GM18507 (cell line): Measurements from ENCODE around the gene TLL2.

Experiments
- DNase-seq: peaks from one replicate; pipeline ENCODE4 v3.0.0; 2011; ENCODE audit warnings: low read depth; ENCODE audit not compliant: insufficient read length; ENCODE audit errors: extremely low spot score
- FAIRE-seq: peaks from 2 replicates; lab custom pipeline; 2011; peaks lifted over from hg19 to GRCh38; lab: Jason Lieb, UNC

TLL2 gene

DNA sequence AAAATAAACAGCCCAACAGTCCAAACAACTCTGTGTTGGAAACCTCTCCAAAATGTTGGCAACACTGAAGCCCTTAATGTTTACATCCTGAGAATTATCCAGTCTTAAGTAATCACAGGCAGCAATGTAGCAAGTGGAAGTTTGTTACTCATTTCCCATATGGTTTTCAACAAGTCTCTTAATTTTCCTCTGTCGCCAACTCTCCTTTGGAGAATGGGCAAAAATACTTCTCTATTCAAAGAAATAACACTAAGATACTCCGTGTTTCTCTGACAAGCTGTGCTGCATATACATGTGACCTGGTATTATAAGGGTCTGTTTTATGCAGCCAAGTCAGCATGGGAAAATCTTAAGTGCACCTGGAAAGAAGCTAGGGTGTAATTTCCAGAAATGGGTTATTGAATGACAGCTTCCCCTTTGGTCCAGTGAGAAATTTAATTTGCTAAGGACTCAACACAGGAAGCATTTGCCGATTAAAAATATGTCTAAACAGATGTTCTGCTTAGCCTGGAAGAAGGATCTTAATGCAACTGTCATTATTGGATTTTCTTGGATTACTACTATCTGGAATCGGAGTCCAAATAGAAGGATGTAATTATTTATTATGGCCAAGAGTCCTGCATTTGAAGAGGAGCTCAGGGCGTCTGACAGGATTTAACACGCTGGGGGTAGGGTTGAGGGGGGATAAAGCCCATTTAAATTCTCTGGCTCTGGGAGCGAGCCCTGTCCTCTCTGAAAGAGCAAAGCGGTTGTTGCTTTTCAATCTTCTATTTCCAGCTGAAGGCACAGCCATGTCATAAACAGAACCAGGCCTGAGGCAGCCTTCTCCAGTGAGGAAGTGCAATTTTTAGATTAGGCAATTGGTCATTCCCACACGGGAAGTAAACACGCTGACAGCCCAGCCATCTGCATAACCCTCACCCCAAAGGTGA, 73.1 kb downstream of the TLL2 start:
- DNase-seq (no peak), FAIRE-seq (no peak)

DNA sequence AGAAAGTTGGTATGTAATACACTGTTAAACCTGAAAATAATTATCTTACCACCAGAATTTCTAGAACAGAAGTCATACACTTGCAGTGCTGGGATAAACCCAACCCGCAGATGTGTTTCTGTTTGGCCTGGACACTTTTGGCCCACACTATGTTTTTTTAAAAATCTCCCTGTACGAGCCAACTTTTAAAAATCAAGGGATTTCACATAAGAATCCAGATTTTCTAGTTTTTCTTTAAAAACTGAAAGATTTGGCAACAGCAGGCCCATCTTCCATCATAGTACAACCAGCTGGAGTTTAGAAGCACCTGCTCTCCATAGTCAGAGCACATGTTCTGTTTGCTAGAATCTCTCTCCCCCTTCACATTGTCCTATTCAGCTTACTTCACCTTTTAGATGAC, 74.0 kb downstream of the TLL2 start:
- FAIRE-seq, result no peak
- no peak for DNase-seq

DNA sequence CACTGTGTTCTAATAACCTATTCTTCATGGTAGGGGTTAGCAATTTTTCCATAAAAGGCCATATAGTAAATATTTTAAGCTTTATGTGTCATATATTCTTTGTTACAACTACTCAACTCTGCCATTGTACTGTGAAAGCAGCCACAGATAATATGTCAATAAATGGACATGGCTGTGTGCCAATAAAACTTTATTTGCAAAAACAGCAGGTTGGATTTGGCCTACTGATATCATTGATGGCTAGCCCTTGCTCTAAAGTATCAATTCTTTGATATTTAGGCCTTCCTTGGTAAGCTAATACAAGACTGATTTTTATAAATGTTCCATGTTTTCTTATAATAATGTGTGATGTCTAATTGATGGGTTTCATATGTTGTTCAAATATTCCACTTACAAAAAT, 77.7 kb downstream of the TLL2 start:
- DNase-seq, result no peak
- no peak for FAIRE-seq

DNA sequence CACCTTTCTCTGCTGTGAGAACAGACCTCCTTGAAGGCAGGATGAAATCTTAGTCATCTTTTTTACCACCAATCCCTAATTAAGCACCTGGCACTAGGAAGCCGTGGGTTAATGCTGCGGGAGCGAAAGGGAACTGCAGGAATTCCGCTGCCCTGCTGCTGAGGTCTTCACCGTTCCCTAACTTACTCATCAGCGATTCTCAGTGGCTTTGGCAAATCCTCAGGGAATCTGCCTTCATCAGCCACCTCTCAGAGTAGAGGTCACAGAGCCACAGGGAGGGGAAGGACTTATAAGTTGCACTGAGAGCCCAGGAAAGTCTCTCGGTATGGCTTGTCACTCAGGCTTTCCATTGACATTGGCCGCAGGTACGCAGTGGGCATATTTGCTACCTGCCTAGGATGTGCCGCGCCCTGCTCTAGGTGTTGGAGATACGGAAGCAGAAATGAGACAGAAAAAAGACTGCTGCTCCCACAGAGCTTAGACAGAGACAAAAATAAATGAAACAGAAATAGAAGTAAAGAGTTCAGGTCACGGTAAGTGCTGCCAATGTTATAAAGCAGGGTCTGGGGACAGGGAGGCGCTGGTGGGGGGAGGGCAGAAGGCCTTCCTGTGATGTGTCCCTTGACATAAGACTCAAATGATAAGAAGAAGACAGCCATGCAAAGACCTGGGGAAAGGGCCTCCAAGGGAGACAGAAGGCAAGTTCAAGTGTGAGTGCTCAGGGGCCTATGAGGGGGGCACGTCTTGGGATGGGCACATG, 82.3 kb downstream of the TLL2 start:
- DNase-seq (no peak), FAIRE-seq (no peak)

DNA sequence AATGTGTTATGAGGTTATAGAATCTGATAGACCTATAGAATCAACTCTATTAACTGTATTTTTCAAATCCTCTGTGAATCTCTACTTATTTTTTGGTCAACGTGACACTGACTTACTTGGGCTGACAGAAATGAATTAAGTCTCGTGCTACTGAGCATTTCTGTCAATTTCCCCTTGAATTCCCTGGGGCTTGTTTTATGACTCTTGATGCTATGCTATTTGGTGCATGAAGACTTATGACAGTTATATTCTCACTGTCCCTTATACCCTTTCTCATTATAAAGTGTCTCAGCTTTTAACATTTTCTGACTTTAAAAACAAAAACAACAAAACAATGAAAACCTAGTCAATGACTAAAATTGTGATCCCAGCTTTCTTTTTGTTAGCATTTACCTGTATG, 86.4 kb downstream of the TLL2 start:
- DNase-seq (no peak), FAIRE-seq (no peak)

DNA sequence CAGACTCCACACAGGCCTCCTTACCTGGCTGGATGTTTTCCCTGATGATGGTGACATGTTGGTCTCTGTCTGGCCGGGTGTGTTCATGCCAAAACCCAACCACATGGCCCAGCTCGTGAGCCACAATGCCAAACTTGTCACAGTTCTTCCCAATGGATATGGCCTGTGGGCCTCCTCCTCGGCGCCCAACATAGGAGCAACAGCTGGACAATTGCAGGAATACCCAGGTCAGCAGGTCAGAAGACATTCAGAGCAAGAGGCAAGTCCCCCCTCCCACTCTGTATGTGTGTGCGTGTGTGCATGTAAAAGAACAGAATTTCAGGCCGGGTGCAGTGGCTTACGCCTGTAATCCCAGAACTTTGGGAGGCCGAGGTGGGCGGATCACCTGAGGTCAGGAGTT, 91.2 kb downstream of the TLL2 start:
- DNase-seq, result no peak
- FAIRE-seq, result no peak

DNA sequence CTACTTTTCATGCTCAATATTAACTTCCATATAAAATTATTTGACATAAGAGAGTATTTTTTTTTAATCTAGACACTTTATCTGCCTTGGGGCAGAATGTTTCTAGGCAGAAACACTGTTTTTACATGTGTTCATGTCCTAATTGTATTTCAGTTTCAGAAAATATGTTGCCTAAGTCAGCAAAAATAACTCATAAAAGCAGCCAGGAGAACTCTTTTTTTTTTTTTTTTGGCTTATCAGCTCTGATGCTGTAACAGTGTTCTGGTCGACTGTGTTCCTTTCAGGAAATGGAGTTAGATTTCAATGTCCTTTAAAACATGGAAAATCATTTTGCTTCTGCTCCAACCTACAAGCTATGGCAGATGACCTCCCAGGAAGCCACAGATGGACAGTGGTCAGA, 91.7 kb downstream of the TLL2 start:
- FAIRE-seq, result no peak
- DNase-seq, result no peak

DNA sequence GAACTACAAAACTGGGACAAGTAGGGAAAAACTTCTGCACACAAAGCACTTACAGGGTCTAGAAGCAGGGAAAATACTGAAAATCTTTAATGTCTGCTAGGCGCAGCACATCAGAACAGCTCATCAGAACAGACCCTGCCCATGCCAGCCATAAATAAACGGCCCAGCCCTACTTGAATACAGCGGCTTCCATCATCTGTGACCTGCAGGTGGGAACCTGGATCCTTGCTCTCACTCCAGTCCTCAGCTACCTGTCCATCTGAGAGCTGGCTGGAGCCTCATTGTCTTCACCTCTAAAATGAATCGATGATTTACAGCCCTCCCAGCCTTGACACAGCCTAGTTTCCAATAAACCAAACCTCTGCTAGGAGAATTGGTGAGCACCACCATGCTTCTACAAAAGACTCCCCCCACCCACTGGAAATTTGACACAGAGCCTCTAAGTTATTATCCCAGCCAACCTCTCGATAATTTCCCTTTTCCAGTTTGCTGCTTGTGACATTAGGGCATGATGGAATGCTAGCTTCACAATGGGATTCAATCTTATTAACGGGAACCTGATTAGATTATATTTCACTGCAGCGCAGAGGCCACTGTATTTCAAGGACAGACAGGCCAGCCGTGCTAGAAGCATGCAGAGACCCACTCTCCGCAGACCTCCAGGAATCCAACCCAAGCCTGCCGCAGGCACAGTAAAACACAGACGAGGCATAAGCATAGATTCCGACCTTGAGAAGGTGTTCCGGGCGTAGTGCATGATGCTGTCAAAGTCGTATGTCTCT, 93.3 kb downstream of the TLL2 start:
- FAIRE-seq, result no peak
- DNase-seq, result no peak

DNA sequence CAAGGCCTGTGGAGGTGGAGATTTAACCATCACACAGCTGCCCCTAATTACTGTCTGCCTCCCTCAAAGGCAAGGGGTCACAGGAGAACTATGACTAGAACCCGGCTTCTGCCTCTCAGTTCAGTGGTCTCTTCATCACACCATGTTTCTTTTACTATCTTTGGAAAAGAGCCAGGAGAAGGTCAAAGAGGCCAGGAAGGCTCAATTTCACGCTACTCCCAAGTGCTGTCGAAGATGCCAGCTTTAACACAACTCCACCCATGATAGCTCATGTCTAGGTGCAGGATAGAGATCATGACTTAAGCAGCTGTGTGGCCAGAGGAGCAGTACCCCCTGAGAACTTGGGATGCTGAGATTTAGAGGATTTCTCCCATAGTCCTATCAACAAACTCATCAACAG, 94.4 kb downstream of the TLL2 start:
- no peak for FAIRE-seq
- DNase-seq, result no peak

DNA sequence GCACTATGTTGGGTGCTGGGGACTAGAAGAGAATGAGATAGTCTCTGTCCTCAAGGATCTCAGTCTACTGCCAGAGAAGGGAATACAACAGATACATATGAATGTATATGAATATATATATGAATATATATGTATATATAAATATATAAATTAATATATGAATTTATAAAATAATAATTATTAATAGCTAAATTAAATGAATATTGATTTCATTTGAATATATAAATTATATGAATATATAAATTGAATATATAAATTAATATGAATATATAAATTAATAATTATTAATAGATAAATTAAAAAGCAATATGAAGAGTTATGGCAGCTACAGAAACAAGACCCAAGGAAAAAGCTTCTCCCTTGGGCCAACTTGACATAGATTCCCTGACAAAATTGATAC, 95.1 kb downstream of the TLL2 start:
- FAIRE-seq, result no peak
- DNase-seq, result no peak

DNA sequence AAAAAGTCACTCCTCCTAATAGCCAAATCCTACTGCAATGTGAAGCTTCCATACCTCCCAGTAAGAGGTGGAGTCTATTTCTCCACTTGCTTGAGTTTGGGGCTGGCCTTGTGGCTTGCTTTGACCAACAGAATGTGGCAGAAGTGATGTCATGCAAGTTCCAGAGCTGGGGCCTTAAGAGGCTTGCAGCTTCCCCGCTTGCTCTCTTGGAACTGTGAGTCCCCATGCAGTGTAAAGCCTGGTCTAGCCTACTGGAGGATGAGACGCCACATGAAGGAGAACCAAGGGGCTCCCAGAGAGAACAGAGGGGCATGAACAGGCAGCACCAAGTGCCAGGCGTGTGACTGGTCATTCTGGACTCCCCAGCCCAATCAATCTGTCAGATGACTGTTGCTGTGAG, 96.3 kb downstream of the TLL2 start:
- no peak for DNase-seq
- FAIRE-seq, result no peak

DNA sequence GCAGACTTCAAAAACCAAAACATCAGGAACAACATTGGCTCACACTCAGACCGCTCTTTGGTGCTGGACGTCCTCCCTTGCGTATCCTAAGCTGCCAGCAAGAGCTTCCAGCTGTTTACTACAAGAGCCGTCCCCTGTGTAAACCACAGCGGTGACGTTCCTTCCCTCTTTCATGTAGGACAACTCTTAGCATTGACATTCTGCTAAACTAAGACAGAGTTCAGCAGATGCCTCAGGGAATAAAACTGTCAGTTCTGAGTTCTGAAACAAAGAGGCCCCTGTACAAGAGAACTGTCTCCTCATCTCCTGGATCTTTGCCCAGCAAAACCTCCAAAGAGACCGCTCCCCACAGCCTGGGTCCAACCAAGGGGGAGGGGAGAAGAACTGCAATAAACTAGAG, 97.1 kb downstream of the TLL2 start:
- FAIRE-seq, result no peak
- no peak for DNase-seq

DNA sequence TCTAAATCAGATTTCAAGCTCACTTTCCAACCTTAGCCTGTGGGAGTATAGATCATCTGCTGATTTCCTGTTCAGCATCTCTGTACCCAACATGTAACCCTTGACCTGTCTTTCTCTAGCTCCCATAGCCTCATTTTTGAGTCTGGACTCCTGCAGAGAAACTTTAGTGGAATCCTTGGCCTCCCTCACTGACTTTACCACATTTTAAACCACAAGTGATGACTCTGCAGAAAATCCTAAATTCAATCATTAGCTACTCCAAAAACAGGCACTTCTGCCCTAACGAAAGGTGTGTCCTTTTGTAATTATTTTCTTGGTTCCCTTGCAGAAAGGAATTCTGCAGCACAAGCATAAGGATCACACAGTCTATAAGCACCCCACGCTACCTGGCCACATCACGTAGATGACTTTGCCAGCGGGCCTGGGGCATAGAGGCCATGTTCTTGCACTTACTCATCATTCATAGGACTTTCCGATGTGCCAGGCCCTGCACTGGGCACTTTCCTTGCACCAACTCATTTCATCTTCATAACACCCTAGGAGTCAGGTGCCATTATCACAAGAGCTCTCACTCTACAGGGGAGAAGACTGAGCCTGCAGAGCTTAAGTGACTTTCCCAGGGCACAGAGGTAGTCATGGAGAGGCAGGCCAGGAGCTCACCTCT, 97.7 kb downstream of the TLL2 start:
- FAIRE-seq, result no peak
- DNase-seq, result no peak

DNA sequence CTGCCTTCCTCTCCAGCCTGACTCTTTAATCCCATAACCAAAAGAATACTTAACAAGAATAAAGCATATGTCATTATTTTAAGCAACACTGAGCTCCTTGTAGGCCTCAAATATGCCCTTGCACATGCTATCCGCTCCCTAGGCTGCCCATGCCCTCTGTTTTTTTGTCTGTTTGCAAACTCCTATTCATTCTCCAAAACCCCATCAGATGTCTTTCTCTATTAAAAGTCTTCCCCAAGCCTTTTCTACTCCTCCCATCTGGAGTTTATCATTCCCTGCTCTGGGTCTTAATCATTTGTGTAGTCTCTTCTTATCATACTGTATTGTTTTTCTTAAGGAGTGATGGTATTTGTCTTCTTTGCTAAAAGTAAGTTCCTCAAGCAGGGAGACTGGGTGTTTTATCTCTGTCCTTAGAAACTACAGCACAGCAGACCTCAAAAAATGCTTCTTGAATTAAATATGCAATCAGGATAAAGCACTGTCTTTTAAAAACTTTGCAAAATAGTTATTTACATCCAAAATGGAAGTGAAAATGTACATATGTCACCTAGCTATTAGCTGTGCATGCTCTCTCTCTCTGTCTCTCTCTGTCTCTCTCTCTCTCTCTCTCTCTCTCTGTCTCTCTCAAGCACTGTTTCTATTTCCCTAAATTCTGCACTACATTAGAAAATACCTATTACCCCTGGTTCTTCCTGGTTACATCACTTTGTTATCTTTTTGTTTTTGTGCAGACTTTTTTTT, 98.4 kb downstream of the TLL2 start:
- DNase-seq (no peak), FAIRE-seq (no peak)

DNA sequence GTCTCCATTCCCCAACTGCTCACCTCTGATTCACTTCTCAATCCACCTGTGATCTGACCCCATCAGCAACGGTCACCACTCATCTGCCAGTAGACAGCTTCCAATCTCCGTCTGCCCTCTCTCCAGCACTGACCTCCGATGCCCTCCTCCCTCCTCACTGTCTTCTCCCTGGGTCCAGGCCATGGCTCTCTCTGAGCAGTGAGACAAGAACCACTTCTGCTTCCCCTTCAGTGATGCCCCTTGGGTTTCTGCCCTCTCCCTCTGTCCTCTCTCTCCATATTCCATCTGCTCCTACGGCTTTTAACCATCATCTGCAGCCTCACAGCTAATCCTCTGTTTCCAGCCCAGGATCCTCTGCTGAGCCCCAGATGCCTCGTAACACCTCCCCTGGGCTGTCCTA, 99.4 kb downstream of the TLL2 start:
- FAIRE-seq, result no peak

DNA sequence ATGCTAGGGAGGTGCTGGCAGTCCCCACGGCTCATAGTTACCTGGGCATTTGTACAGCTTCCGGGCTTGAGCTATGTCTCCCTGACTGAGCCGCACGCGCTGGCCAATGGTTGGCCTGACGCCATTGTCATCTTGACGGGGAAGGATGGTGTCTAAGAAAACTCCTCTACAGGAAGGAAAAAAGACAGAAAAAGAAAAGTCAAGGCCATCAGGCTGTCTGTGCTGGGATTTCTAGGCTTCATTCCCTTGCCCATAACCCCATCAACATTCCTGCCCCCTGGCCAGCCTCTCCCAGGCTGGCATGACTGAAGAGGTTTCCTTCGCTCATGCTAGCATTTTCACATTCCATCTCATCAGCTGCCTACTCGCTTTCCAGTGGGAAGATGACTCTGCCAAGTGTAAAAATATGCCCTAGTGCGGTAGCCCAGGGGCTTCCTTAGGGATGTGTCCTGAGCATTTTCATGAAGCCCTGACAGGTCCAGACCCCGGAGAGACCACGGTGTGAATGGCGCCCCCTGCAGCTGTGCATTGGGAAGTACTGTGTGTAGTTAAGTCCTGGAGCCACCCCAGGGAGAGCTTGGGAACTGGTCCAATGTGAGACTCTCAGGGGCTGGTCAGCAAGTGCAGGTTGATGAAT, 100.5 kb downstream of the TLL2 start:
- FAIRE-seq, result no peak
- no peak for DNase-seq

More for the DNA sequence above, 99.4 kb downstream of the TLL2 start:
- DNase-seq, result no peak

DNA sequence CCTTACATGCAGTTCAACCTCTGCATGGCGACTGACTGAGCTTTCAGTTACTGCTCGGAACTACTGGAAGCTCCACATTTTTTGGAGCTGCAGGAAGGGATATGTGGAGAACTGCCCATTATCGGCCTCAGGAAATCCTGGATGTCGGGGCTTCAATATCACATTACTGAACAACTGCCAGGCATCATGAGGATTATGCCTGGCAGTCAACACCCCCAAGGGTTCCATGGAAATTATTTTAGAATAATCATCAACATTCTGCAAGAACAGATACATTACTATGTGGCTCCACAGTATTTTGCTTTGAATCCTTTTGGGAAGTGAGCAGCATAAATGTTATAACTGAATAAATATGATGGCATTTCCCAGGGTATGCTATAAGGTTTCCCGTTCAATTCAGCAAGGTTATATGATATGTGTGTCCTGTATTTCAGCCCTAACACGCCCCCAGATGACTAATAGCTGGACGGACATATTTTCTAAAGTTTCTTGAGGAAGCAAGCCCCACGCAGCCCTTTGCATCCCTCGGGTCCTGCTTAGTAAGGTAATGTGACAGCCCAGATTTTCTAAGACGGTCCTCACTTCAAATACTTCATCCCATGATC, 101.9 kb downstream of the TLL2 start:
- DNase-seq, result no peak
- FAIRE-seq, result no peak

DNA sequence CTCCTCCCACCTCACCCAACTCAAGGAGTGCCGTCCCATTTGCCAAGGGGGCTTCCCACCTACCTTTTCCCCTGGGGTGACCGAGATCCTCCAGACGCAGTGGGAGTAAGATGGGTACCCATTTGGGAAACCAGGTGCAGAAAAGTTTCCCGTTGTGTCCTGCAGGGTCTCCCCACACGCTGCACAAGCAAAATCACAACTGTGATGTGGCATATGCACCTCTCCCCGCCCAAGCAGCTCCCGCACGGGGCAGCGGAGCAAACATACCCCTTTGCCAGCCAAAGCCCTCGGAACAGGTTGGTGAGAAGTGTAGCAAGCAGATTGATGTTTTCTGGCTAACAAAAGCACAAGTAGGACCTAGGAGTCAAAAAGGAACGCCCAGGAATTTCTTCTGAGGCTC, 103.4 kb downstream of the TLL2 start:
- FAIRE-seq (no peak), DNase-seq (no peak)
